ENCODE data around the gene KLHL21. TPM values are rescaled to one million over a fixed set of nuclear protein-coding genes. Genes with fewer than 3 reads are reported as not detected.
A peak's percentile ranks its signal among the peaks of the same experiment; 100 is the strongest.

Gene KLHL21
- total RNA-seq, 1 donor from 2014 or later, result 147 TPM

DNA sequence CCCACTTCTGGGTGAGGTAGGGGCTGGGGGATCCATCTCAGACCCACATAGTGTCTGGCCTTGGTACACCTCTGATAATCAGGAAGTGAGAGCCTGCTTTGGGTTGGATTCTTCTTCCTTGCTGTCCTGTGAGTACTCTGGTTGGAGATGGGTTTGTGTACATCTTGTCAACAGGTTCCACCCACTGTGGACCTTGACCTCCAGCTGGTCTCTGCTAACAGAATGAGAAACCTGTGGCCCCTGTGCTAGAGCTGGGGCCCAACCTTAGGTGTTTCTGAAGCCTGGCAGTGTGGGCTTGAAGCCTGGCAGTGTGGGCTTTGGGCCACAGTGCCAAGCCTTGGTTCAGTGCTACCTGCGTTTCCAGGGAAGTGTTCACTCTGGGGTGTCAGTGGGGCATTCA lies 20.3 kb downstream of the KLHL21 start:
- Histone ChIP-seq H3K4me1 (peaks cover 14 to 29% of the 10 kb centered on the region in 2 donors), H3K9me3 (no peaks in the 10 kb centered on the region), H3K36me3 (no peaks in the 10 kb centered on the region), H3K4me3 (no peak overlapping the region), H3K27me3 (no peaks in the 10 kb centered on the region), H3K27ac (no peak overlapping the region)
- DNase-seq (ENCODE audit: low spot score in 2 of 2), result no peak
- intact Hi-C loops (cut with DNase I), result no loop called here
- TF ChIP-seq, protein P1, sequence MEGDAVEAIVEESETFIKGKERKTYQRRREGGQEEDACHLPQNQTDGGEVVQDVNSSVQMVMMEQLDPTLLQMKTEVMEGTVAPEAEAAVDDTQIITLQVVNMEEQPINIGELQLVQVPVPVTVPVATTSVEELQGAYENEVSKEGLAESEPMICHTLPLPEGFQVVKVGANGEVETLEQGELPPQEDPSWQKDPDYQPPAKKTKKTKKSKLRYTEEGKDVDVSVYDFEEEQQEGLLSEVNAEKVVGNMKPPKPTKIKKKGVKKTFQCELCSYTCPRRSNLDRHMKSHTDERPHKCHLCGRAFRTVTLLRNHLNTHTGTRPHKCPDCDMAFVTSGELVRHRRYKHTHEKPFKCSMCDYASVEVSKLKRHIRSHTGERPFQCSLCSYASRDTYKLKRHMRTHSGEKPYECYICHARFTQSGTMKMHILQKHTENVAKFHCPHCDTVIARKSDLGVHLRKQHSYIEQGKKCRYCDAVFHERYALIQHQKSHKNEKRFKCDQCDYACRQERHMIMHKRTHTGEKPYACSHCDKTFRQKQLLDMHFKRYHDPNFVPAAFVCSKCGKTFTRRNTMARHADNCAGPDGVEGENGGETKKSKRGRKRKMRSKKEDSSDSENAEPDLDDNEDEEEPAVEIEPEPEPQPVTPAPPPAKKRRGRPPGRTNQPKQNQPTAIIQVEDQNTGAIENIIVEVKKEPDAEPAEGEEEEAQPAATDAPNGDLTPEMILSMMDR (IDR thresholded peaks at IDR 0.05), result no peak

DNA sequence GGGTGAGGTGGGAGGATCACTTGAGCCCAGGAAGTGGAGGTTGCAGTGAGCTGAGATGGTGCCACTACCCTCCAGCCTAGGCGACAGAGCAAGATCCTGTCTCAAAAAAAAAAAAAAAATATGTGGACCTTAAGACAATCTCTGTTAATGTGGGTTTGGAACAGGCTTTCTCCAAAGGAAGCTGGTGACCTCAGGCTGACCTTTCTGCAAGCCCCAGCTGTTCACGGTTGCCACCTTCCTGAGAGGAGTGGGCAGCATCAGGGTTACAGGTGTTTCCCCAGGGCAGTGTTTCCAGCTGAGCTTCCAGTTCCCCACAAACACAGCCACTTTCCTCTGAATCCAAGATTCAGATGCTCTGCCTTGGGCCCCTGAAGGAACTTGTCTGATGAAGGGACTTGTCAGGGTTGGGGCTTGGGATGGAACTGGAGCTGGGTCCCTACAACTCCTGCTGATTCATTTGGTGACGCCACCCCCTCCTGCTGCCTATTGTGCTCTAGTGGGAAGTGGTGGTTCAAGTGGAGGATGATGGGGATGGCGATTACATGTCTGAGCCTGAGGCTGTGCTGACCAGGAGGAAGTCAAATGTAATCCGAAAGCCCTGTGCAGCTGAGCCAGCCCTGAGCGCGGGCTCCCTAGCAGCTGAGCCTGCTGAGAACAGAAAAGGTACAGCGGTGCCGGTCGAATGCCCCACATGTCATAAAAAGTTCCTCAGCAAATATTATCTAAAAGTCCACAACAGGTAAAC lies 20.9 kb downstream of the KLHL21 start:
- peak overlapping the region; percentile 92 to 94 for H3K27ac ChIP-seq
- TF ChIP-seq, protein P1 (IDR thresholded peaks at IDR 0.05), result no peak
- DNase-seq (ENCODE audit: low spot score in 2 of 2), result no peak
- no peaks in the 10 kb centered on the region for H3K27me3 ChIP-seq
- intact Hi-C loops (cut with DNase I), result loop anchor here (2.0 kb wide), 2 partner anchors 43 to 57 kb away; partner anchors contain the start of gene THAP3
- peaks cover 14 to 24% of the 10 kb centered on the region in 2 donors for H3K4me1 ChIP-seq
- no peaks in the 10 kb centered on the region for H3K36me3 ChIP-seq
- peak overlapping the region in 1 of 2 donors; percentile 87 for H3K4me3 ChIP-seq
- H3K9me3 ChIP-seq, result no peaks in the 10 kb centered on the region

DNA sequence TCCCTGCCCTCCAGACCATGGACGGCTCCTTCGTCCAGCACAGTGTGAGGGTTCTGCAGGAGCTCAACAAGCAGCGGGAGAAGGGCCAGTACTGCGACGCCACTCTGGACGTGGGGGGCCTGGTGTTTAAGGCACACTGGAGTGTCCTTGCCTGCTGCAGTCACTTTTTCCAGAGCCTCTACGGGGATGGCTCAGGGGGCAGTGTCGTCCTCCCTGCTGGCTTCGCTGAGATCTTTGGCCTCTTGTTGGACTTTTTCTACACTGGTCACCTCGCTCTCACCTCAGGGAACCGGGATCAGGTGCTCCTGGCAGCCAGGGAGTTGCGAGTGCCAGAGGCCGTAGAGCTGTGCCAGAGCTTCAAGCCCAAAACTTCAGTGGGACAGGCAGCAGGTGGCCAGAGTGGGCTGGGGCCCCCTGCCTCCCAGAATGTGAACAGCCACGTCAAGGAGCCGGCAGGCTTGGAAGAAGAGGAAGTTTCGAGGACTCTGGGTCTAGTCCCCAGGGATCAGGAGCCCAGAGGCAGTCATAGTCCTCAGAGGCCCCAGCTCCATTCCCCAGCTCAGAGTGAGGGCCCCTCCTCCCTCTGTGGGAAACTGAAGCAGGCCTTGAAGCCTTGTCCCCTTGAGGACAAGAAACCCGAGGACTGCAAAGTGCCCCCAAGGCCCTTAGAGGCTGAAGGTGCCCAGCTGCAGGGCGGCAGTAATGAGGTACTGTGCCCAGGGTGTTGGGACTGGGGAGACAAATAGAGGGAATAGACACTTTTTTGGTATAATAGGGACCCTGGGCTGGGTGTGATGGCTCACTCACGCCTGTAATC lies 21.9 kb downstream of the KLHL21 start:
- Histone ChIP-seq H3K27ac (peak overlapping the region; percentile 92 to 94), H3K27me3 (no peaks in the 10 kb centered on the region), H3K4me3 (peak overlapping the region; percentile 64 to 87), H3K4me1 (peaks cover 14 to 23% of the 10 kb centered on the region in 2 donors), H3K9me3 (no peaks in the 10 kb centered on the region), H3K36me3 (no peaks in the 10 kb centered on the region)
- intact Hi-C loops (cut with DNase I), result loop anchor here (2.0 kb wide), 2 partner anchors 44 to 58 kb away; partner anchors contain the start of gene THAP3
- TF ChIP-seq, protein P1 (IDR thresholded peaks at IDR 0.05), result peak in 1 of 3 experiments; percentile 25
- DNase-seq (ENCODE audit: low spot score in 2 of 2), result no peak

DNA sequence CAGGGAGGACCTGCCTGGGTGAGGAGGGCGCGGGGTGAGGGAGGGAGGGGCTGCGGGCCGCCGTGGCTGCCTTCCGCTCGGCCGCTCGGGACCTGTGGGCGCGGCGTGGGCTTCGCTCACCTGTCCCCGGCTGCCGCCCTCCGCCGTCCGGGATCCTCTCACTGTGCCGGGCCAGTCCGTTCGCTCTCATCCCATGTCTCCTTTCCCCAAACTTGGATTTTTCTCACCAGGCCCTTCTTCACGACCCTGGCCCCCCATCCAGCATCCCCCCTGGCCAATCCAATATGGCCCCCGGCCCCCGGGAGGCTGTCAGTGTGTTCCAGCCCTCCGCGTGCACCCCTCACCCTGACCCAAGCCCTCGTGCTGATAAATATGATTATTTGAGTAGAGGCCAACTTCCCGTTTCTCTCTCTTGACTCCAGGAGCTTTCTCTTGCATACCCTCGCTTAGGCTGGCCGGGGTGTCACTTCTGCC lies 22.5 kb downstream of the KLHL21 start:
- Histone ChIP-seq H3K27me3 (no peaks in the 10 kb centered on the region), H3K27ac (peak overlapping the region; percentile 92 to 94), H3K9me3 (no peaks in the 10 kb centered on the region), H3K4me1 (peaks cover 14 to 23% of the 10 kb centered on the region in 2 donors), H3K4me3 (peak overlapping the region; percentile 64 to 87), H3K36me3 (no peaks in the 10 kb centered on the region)
- DNase-seq (ENCODE audit: low spot score in 2 of 2), result no peak
- intact Hi-C loops (cut with DNase I), result loop anchor here (2.0 kb wide), 2 partner anchors 45 to 59 kb away; partner anchors contain the start of gene THAP3
- TF ChIP-seq, protein P1 (IDR thresholded peaks at IDR 0.05), result no peak

DNA sequence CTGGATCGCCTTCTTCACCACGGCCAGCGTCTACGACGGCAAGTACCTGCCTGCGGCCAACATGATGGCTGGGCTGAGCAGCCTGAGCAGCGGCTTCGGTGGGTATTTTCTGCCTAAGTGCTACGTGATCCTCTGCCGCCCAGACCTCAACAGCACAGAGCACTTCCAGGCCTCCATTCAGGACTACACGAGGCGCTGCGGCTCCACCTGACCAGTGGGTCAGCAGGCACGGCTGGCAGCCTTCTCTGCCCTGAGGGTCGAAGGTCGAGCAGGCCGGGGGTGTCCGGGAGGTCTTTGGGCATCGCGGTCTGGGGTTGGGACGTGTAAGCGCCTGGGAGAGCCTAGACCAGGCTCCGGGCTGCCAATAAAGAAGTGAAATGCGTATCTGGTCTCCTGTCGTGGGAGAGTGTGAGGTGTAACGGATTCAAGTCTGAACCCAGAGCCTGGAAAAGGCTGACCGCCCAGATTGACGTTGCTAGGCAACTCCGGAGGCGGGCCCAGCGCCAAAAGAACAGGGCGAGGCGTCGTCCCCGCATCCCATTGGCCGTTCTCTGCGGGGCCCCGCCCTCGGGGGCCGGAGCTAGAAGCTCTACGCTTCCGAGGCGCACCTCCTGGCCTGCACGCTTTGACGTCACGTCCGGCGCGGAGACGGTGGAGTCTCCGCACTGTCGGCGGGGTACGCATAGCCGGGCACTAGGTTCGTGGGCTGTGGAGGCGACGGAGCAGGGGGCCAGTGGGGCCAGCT lies 23.1 kb downstream of the KLHL21 start, which contains the start of gene ZBTB48:
Gene ZBTB48 (plus strand): TSS at position 621 of the 745 bp plus-strand sequence. CDS start 616 bp downstream, outside the sequence.
- H3K4me3 ChIP-seq, result peak within 1 kb of the TSS; percentile 64 to 87
- peaks cover 14 to 23% of the 10 kb centered on the region in 2 donors for H3K4me1 ChIP-seq
- TF ChIP-seq, protein P1 (IDR thresholded peaks at IDR 0.05), result no peak
- intact Hi-C loops (cut with DNase I), result loop anchor here (1.0 to 2.0 kb wide), 5 partner anchors 22 to 59 kb away; partner anchors contain the start of genes NOL9, PHF13 and THAP3
- H3K9me3 ChIP-seq, result no peaks in the 10 kb centered on the region
- H3K27me3 ChIP-seq, result no peaks in the 10 kb centered on the region
- DNase-seq (ENCODE audit: low spot score in 2 of 2), result peak; percentile 95 to 100
- no peaks in the 10 kb centered on the region for H3K36me3 ChIP-seq
- peak within 1 kb of the TSS; percentile 92 to 94 for H3K27ac ChIP-seq

Measured in ascending aorta (tissue), 2 donors.